Mucosa of descending colon (tissue), 3 donors: ENCODE results near the gene ATRN. TPM values are rescaled to one million over a fixed set of nuclear protein-coding genes. Genes with fewer than 3 reads are reported as not detected.

Experiments used
- ATAC-seq: fragments of 200-7000 bp; cut with Tn5 transposase; one replicate; pipeline ENCODE4 v1.9.1; 2020; ENCODE audit warnings: mild to moderate bottlenecking, moderate library complexity
- DNase-seq, 3 donors: peaks; one replicate each; pipeline ENCODE4 v3.0.0-alpha.2; 2020
- H3K36me3 ChIP-seq: fragments of 200-600 bp; one replicate; pipeline ENCODE4 v1.8.0; 2021; ENCODE audit warnings: low read depth, mild to moderate bottlenecking
- H3K4me1 ChIP-seq: fragments of 200-600 bp; one replicate; pipeline ENCODE4 v1.8.0; 2021; ENCODE audit warnings: low read depth, mild to moderate bottlenecking
- H3K4me3 ChIP-seq: fragments of 200-600 bp; one replicate; pipeline ENCODE4 v1.8.0; 2021; ENCODE audit warnings: mild to moderate bottlenecking
- H3K9me3 ChIP-seq: fragments of 200-600 bp; one replicate; pipeline ENCODE4 v1.8.0; 2021; ENCODE audit warnings: mild to moderate bottlenecking
- intact Hi-C, 2 donors: fragments of 100-400 bp; cut with DNase I in 1 of 2; cut with micrococcal nuclease in 1 of 2; formaldehyde crosslinking; loops; one replicate each; pipeline versions ENCODE4 v1.11.0 to v1.11.1; 2022; cut with DNase I, micrococcal nuclease
- total RNA-seq, 3 donors: library from RNA; stranded (reverse); fragmentation: NEBNext Ultra II Directional in 2 of 3; extraction: Animal tissue kit (Norgen Biotek cat#: 25700) in 2 of 3; gene quantifications; one replicate each; pipeline versions ENCODE4 v1.2.1 to v1.2.4, GENCODE V29; 2021 to 2023
- TF ChIP-seq, protein P1 (sequence below): fragments of 200-600 bp; IDR thresholded peaks from one replicate; pipeline ENCODE4 v1.8.0; 2022; ENCODE audit warnings: antibody characterized with exemption, mild to moderate bottlenecking
- donor health status: DM: no; HTN: no; CAD: no; lungs with moderate emphysema.
- donor health status: DM: no; HTN: no; CAD: no.
- donor health status: DM: no; HTN: yes; CAD: no.

Gene ATRN
- total RNA-seq, 3 donors from 2014 or later, result 22.1 to 28.2 (median 23.7) TPM

GRCh38 chr20:3576363-3576762, 105.5 kb downstream of the ATRN start:
- TF ChIP-seq, protein P1, sequence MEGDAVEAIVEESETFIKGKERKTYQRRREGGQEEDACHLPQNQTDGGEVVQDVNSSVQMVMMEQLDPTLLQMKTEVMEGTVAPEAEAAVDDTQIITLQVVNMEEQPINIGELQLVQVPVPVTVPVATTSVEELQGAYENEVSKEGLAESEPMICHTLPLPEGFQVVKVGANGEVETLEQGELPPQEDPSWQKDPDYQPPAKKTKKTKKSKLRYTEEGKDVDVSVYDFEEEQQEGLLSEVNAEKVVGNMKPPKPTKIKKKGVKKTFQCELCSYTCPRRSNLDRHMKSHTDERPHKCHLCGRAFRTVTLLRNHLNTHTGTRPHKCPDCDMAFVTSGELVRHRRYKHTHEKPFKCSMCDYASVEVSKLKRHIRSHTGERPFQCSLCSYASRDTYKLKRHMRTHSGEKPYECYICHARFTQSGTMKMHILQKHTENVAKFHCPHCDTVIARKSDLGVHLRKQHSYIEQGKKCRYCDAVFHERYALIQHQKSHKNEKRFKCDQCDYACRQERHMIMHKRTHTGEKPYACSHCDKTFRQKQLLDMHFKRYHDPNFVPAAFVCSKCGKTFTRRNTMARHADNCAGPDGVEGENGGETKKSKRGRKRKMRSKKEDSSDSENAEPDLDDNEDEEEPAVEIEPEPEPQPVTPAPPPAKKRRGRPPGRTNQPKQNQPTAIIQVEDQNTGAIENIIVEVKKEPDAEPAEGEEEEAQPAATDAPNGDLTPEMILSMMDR, result no peak
- ATAC-seq, result no peak
- H3K9me3 ChIP-seq, result no peaks in the 10 kb centered on the region
- DNase-seq, result no peak
- no peaks in the 10 kb centered on the region for H3K36me3 ChIP-seq
- intact Hi-C loops, result no loop called here
- no peaks in the 10 kb centered on the region for H3K4me1 ChIP-seq
- H3K4me3 ChIP-seq, result no peak overlapping the region

DNA sequence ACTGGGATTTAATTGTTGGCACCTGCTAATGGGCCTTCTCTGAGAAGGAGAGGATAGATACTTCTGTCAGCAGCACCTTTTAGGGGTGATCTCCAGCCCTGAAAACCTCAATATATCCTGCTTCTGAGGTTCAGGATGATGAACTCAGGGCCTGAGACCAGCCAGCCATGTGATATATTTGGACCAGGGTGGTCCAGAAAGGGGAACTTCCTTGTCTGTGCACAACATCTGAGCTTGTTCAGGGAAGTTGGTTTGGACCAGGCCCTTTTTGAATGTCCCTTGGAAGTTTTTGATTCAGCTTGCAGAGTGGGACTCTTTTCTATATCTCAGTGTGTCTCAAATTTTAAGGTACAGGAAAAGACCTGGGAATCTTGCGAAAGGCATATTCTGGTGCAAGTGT, 106.5 kb downstream of the ATRN start:
- intact Hi-C loops, result no loop called here
- Histone ChIP-seq H3K4me1 (no peaks in the 10 kb centered on the region), H3K9me3 (no peaks in the 10 kb centered on the region), H3K36me3 (no peaks in the 10 kb centered on the region), H3K4me3 (no peak overlapping the region)
- no peak for DNase-seq
- no peak for ATAC-seq
- TF ChIP-seq, protein P1, result no peak

DNA sequence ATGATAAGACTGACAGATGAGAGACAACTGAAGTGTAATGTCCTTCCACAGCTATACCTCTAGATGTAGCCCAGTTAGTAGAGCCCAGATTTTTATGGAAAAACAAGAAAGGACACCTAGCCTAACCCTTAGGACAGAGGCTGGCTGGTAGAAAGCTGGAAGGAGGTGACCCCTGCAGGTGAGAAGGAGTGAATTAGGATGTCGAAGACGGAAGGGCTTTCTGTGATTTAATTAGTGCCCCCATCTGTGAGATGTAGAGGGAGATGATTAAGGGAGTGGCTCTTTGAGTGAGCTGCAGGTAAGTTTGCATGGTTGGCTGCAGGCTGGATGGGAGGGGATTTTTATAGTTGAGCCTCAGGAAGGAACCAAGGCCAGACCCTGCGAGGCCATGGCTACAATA, 109.6 kb downstream of the ATRN start:
- TF ChIP-seq, protein P1, result no peak
- ATAC-seq (no peak), DNase-seq (no peak)
- intact Hi-C loops, result no loop called here
- Histone ChIP-seq H3K36me3 (no peaks in the 10 kb centered on the region), H3K9me3 (no peaks in the 10 kb centered on the region), H3K4me1 (no peaks in the 10 kb centered on the region), H3K4me3 (no peak overlapping the region)

GRCh38 chr20:3583765-3584164, 112.9 kb downstream of the ATRN start:
- Histone ChIP-seq H3K4me1 (no peaks in the 10 kb centered on the region), H3K9me3 (no peaks in the 10 kb centered on the region), H3K4me3 (no peak overlapping the region), H3K36me3 (no peaks in the 10 kb centered on the region)
- ATAC-seq (no peak), DNase-seq (no peak)
- TF ChIP-seq, protein P1, result no peak
- intact Hi-C loops, result no loop called here

GRCh38 chr20:3586093-3586492, 115.3 kb downstream of the ATRN start:
- H3K36me3 ChIP-seq, result no peaks in the 10 kb centered on the region
- ATAC-seq (no peak), DNase-seq (no peak)
- H3K4me3 ChIP-seq, result no peak overlapping the region
- intact Hi-C loops, result no loop called here
- no peaks in the 10 kb centered on the region for H3K4me1 ChIP-seq
- H3K9me3 ChIP-seq, result no peaks in the 10 kb centered on the region
- TF ChIP-seq, protein P1, result no peak

DNA sequence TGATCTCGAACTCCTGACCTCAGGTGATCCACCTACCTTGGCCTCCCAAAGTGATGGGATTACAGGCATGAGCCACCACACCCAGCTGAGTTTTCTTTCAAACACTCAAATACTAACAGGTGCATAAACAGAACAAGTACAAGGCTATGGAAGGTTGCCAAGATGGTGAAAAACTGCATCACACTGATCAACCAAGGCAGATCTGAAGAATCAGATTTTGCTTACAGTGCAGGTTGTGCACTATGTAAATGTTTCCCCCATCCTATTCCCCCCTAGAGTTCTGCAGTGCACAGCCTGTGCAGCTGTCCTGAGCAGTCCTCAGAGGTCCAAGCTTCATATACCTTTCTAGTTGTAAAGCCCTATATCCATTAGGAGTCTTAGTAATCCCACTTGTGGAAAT, 119.3 kb downstream of the ATRN start:
- no peak overlapping the region for H3K4me3 ChIP-seq
- H3K9me3 ChIP-seq, result no peaks in the 10 kb centered on the region
- H3K4me1 ChIP-seq, result no peaks in the 10 kb centered on the region
- H3K36me3 ChIP-seq, result no peaks in the 10 kb centered on the region
- no peak for DNase-seq
- ATAC-seq, result no peak
- TF ChIP-seq, protein P1, result no peak
- intact Hi-C loops, result no loop called here
